CD4-positive, alpha-beta T cell treated with Interleukin-2 at 100 ng/mL for 4 hours (primary cell): ENCODE measurements around the gene SLC15A5.

Experiments used
- DNase-seq: peaks from one replicate; pipeline ENCODE4 v3.0.0-alpha.2; 2020; ENCODE audit warnings: low spot score

The SLC15A5 gene, protein sequence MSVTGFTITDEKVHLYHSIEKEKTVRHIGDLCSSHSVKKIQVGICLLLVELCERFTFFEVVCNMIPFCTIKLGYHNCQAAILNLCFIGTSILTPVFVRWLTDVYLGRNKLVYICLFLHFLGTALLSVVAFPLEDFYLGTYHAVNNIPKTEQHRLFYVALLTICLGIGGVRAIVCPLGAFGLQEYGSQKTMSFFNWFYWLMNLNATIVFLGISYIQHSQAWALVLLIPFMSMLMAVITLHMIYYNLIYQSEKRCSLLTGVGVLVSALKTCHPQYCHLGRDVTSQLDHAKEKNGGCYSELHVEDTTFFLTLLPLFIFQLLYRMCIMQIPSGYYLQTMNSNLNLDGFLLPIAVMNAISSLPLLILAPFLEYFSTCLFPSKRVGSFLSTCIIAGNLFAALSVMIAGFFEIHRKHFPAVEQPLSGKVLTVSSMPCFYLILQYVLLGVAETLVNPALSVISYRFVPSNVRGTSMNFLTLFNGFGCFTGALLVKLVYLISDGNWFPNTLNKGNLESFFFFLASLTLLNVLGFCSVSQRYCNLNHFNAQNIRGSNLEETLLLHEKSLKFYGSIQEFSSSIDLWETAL

DNA sequence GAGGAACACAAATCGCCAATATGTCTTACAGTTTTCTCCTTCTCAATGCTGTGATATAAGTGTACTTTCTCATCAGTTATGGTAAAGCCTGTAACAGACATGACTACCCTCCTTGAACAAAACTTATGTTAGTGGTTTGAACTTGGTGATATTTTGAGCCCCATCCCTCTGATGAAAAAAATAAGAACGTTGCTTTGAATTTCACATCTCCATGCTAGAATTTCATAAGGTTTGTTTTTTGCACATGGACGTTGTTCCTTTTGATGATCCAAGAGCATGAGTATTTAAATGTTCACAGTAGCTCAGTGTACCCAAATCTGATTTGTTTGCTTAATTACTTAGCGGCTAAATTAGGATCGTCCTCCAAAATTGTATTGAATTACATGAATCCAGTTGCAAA lies at the start of gene SLC15A5:
TSS of gene SLC15A5 (minus strand) at position 101 of the 400 bp plus-strand sequence. CDS start at position 101, 0 bp downstream.
- no peak for DNase-seq

DNA sequence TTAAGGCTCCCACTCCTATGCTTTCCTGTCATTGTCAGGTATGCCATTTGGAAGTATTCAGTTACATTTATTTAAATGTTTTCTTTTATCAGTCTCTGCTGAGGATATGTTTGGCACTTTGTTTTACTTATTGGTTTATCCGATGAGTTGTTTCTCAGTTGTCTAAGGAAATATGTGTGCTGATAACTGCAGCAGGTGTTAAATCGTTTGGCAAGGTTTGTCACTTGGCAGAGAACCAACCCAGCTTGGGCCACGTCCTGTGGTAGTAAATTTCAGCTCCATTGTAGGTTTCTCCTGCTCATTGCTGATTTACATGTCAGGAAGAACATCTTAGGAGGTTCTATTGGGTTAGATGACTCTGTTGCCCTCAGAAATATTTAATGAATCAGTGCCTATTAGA lies 47.9 kb upstream of the SLC15A5 start:
- no peak for DNase-seq

DNA sequence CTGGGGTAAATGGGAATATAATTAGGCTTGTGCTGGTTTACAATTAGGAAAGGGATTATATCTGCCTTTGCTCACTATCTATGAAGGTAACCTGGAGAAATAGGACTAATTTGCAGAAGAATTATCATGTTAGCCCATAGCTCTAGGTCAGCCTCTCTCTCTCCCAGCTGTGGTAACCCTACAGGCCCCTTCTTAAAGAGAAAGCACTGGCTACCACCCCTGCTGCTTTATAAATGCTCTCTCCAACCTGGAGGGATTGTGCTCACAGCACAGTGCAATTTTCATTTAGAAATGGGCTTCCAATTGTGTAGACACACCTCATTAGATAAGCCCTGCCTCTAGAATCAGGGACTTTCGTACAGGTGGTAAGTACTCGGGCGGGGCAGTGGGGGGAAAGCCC lies 47.3 kb upstream of the SLC15A5 start:
- DNase-seq = no peak

DNA sequence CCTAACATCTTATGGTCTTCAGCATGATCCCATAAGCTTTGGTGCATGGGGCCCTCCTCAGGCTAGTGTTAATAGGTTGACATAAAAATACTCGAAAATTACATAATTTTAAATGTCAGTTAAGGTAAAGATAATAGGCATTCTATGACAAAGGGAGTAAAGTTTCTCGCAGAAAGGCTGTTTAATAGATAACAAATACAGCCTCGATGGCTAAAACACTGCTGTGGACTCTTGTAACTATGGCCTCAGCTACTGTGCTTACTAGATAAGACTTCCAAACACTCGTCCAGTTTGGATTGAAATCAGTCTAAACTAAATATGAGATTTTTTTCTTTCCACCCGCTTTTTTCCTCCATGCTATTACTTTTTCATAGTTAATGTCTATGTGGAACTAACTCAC lies 46.8 kb upstream of the SLC15A5 start:
- DNase-seq = no peak

DNA sequence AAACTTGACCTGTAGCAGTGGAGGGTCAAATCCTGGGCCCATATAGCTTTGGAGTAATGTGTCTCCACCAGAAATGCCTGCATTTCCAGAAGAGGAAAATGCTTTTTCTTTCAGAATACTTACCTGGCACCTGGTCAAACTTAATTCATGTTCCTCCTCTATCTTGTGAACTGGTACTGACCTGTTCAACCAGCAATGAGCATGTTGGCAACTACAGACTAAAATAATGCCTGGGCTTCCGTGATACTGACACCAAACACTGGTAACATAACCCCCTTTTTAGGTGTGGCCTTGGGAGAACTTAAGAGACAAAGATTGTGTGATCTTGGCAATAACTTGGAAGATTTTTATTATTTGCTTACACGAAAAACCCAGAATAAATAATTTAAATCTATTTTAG lies 46.2 kb upstream of the SLC15A5 start:
- no peak for DNase-seq

DNA sequence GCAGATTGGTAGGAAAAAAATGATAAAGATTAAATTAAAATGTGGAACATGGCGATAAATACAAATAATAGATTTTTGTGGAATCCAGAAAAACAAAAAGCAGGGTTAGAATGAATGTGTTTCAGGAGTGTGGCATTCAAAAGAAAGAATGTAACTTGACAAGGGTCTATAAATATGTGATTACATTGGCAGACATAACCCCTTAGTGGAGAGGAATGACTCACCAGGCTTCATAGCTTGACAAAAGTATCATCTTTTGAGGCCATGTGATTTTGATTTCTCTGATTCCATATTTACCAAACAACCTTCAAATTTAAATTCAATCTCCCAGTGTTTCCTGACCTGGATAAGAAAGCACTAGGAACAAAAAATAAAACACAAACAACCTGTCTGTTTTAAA lies 45.5 kb upstream of the SLC15A5 start:
- DNase-seq = no peak

DNA sequence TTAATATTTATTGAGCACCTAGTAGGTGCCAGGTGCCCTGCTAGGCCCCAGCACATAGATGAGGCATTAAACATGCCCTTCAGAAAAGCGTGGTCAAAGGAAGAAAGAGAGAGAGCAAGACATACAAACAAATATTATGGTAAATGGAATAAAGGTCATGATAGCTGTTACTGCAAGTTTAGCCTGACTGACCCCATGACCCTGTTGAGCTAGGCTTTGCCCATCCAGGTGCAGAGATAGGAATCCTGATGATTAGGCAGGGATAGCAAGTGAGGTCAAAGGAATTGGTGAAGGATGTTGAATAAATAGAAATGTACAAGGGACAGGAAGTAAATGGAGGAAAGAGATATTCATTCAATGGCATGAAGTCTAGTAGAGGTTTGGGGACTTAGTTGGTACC lies 33.4 kb upstream of the SLC15A5 start:
- DNase-seq = no peak

DNA sequence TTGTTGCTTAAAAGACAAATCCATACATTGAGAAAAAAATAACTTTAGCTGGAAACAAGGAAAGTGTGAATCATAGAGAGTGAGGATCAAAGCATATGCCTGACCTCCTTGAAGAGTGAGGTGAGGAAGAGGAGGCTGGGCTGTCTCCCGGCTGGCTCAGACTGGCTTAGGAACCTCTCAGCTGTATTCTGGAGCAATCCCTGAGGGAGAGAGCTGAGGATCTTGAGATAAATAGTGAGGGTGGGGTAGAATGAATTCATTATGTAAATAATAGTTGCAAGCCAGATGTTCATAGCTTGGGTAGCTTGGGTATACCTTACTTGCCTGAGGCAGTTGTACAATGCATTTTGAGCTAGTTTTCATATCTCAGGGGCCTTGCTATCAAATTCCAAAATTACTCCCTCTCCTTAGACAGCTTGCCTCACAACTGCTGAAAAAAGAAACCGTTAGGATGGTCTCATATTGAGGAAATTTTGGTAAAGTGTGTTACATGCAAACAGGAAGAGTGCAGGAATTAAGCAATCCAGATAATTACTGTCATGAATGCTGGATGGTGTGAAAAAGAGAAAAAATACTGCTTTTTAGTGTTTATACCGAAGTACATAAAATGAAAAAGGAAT lies 30.5 kb upstream of the SLC15A5 start:
- no peak for DNase-seq

DNA sequence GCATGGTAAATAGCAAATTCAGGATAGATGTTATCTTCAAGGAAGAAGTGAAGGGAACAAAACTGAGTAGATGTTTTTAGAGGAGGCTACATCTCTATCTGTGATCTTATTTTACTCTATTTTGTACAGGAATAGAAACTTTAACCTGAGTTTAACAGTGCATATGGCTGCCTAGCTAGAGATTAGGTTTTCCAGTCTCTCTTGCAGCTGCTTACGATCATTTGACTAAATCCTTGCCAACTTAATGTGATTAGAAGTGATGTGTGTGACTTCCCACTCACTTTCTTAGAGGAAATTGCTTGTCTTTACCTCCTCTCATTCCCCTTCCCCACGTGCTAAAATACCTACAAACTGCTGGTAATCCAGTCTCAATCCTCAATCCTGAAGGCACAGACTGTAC lies 26.5 kb upstream of the SLC15A5 start:
- DNase-seq = no peak

DNA sequence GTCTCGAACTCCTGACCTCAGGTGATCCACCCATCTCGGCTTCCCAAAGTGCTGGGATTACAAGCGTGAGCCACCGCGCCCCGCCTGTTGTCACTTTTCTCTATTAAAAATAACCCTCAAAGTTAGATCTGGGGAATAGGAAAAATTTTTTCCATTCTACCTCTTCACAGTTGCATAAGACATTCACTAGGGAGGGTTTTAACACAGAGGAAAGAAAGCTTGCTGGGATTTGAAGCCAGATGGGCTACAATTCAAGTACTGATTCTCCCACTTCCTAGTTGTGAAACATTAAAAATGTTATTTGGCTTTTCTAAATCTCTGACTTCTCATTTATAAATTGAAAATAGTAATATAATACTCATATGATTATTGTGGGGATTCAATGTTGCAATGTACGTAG lies 23.3 kb upstream of the SLC15A5 start:
- DNase-seq = no peak

DNA sequence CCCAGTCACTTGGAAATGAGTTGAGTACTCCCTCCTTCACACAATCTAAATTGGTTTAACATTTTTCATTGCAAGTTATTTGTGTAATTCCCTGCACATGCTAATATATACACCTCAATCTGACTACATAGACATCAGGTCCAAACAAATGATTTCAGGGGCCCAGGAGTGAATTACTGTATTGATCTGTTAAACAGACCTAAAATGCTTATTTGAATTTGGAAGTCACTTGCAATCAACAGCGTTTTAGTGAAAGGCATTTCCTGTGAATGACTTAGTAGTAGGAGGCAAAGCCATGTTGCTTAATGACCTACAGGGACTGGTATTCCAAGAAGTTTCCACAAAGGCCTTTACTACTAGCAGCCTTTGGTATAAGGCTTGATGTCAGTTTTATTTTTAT lies 22.6 kb upstream of the SLC15A5 start:
- no peak for DNase-seq

DNA sequence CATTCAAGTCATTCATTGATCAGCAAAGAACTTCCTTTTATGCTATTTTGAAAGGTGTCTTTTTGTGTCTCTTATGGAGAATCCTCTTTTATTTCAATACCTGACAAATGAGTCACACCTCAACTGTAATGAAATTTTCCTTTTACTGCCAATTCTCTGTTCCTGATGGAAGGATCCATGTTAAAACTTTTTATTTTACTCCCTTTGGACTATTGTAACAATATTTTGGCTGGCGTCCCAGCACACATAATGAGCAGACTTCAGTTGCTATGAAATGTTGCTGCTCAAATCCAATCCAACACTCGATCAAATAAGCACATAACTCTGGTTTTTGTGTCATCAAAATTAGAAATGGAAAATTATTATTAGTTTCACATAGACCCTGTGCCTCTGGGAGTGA lies 21.9 kb upstream of the SLC15A5 start:
- no peak for DNase-seq

DNA sequence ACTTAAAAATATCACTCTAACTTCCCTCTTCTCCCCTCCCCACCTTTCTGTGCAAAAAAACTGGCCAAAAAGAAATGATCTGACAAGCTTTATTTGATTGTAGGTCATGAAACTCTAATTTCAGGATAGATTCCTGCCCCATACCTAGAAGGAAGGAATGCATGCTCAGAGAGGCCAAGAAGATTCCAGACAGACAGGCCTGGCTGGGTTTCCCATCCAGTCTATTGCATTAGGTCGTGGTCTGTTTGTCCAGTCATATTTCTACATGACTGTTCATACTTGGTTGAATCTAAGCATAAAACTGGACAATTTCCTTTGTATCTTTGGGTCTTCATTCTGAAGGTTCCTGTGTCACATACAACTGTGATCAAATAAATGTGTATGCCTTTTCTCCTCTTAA lies 20.0 kb upstream of the SLC15A5 start:
- DNase-seq = no peak

DNA sequence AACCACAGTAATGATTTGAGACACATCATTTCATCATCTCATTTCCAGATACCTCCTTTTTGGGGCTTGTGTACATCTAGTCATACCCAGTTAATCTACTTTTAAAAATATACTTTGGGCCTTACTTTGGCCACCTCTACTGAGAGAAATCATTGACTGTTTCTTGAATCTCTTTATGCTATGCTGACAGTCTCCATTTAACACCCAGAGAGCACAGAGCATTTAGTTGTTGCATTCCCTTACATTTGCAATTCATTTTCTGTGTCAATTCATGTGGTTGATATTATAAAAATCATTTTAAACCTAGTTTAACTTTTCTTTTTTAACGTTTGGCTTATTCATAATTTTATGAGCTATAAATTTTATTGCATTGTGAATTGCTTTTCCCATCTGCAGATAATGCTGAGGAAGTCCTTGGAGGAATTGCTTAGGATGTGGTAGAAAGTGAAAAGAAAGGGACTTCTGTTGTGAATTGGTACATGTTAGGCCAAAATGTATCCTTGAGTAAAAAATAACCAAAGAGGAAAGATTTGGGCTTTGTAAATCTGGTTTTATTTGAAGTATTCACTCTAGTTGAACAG lies 17.0 kb upstream of the SLC15A5 start:
- no peak for DNase-seq

DNA sequence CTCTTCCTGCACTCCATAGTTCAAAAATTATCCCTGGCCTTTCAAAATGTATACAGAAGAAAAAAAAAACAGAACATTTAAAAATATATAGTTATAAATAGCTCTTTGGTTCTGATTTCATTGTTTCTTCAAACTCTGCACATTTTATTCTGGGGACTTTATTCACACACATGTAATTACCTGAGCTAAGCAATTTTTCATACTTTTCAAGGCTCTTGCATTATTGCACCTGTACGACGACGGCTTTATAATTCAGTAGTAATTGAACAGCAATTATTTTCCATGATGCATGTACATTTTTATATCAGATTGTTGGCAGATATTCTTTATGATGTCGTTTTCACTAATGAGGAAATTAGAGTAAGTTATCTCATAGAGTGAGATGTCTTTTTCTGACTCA lies 13.5 kb upstream of the SLC15A5 start:
- no peak for DNase-seq

DNA sequence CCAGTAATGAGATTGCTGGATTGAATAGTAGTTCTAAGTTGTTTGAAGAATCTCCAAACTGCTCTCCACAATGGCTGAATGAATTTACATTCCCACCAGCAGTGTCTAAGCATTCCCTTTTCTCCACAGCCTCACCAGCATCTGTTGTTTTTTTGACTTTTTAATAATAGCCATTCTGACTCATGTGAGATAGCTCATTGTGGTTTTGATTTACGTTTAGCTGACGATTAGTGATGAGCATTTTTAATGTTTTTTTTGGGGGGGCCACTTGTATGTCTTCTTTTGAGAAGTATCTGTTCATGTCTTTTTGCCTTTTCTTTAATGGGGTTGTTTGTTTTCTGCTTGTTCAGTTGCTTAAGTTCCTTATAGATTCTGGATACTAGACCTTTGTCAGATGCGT lies 8.1 kb upstream of the SLC15A5 start:
- no peak for DNase-seq

DNA sequence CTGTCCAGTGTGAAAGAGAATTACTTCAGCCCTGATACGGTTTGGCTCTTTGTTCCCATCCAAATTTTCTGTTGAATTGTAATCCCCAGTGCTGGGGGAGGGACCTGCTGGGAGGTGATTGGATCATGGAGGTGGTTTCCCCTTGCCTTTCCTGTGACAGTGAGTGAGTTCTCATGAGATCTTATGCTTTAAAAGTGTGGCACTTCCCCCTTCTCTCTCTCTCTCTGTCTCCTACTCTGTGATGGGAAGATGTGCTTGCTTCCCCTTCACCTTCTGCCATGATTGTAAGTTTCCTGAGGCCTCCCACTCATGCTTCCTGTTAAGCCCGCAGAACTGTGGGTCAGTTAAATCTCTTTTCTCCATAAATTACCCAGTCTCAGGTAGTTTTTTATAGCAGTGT lies 5.5 kb upstream of the SLC15A5 start:
- DNase-seq = no peak

DNA sequence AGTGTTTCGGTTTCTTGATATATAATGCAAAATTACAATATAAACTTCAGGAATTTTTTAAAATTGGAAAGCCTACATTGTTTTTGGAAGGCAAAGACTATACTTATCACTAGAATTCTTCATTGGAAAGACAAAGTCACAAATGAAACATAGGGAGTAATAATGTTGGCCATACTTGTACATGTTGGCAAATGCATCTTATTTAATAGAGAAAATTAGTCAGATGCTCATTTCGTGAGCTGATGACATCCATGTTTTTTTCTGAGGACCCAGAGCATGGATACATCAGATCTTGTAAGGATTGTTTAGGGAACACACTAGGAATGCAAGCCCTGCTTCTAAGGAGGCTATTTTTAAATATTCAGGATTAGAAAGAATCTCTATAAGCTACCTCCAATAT lies 4.6 kb upstream of the SLC15A5 start:
- no peak for DNase-seq

DNA sequence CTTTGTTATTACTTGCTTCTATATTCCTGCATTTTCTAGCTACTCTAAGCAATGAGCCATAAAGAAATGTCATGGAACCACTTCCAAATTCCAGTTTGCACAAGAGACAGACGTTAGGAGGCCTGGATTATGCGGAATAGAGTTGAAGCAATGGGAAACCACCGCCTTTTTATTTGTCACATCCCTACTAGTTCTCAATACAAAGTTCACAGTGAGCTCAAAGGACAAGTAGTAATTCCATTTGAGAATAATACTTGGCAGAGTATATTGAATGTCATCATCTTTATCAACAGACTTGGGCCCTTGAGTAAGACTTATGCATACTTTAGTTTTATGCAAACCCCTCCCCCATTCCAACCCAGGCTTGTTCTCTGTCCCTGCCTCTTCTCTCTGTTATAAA lies 3.7 kb upstream of the SLC15A5 start:
- no peak for DNase-seq

DNA sequence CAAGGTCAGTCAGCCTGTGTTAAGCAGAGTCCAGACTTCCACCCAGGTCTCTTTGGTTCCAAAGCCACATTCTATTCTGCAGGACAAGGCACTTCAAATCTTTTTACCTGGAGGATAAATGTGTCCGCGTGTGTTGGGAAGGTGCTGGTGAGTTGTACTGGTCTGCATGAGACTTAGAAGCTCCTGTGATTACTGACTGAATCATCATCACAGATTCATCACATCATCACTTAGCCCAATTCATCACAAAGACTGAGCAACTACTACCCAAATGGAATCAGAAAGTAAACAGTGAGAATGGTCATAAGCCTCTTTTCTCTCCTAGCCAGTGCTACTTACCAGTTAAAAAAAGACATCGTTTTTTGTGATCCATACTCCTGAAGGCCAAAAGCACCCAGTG lies 5.3 kb downstream of the SLC15A5 start:
- DNase-seq = no peak

DNA sequence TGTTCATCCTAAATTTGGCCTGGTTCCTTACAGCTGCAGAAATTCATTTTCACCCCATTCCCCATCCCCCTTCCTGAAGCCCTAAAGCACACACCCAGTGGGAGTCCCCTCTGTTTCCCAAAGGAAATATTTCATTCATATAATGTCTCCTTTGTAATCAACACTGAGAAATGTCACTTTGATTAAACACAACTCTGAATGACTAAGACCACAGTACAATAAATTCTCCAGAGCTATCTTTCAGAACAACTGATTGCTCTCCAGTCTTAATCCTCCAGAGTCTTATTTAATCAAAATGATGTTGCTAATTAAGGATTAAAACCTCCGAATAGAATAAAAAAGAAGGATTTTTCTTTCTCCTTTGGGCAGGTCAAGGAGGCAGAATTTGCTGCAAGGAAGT lies 6.4 kb downstream of the SLC15A5 start:
- no peak for DNase-seq

DNA sequence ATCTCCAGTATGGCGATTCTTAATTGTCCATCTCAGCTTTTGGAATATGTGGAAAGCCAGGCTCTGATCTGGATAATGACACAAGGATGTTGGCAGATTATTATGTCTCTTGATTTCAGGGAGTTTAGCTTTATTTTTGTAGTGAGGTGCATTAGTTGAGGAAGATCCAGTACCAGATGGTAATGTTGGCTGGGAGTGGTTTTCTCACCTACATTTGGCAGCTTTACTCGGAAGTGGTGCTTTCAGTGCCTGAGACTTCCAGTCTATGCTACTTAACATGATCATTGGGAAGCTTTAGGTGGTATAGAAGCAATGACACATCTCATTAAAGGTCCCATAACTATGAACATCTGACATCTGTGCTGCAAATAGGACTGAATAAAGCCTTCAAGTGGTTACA lies 7.5 kb downstream of the SLC15A5 start:
- DNase-seq = no peak

DNA sequence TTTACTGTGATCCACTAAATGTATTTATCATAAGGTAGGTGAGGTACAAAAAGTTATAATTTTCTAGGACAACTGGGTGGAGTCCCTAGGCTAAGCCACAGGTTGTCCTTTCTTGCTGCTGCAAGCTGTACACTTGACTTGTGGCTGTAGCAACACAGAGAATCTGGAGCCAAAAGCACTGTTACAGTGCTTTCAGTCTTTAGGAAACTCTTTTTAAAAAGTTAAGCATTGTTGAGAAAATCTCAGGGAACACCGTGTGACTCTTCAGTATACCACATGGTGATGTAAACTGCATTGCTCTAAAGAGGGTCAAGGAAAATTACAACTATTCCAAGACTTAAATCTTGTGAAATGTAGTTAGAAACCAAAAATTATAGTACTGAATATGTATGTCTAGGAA lies 11.4 kb downstream of the SLC15A5 start:
- DNase-seq = no peak
